WTC11 (cell line): ENCODE results near the gene RNF113A. TPM values are rescaled to one million over a fixed set of nuclear protein-coding genes. Genes with fewer than 3 reads are reported as not detected.

Experiments
- ATAC-seq: fragments of 200-7000 bp; cut with Tn5 transposase; 2 replicates; pipeline ENCODE4 v1.10.0; 2021; ENCODE audit warnings: mild to moderate bottlenecking, moderate library complexity
- CTCF ChIA-PET: fragments of 300-600 bp; sonication (Branson Sonifier 250); formaldehyde crosslinking; loops from one replicate; lab custom pipeline; 2021; ENCODE audit warnings: antibody characterized with exemption; lab: Charles Lee
- POLR2A ChIA-PET: fragments of 350-600 bp; sonication (Branson Sonifier 250); formaldehyde crosslinking; loops from one replicate; lab custom pipeline; 2021; ENCODE audit warnings: antibody characterized with exemption; lab: Charles Lee
- DNase-seq: peaks from one replicate; pipeline ENCODE4 v3.0.0; 2021; ENCODE audit warnings: low spot score
- H3K27ac Mint-ChIP-seq: 2 replicates; pipeline ENCODE4 v1.8.0; 2021; ENCODE audit warnings: mixed read lengths
- H3K27me3 Mint-ChIP-seq: 2 replicates; pipeline ENCODE4 v1.8.0; 2021; ENCODE audit warnings: low read depth, mild to moderate bottlenecking, moderate library complexity, mixed read lengths
- H3K36me3 Mint-ChIP-seq: 2 replicates; pipeline ENCODE4 v1.8.0; 2021; ENCODE audit warnings: mixed read lengths
- H3K4me1 Mint-ChIP-seq: 2 replicates; pipeline ENCODE4 v1.8.0; 2022; ENCODE audit warnings: mixed read lengths
- H3K4me3 Mint-ChIP-seq: 2 replicates; pipeline ENCODE4 v1.8.0; 2021; ENCODE audit warnings: mild to moderate bottlenecking, moderate library complexity, mixed read lengths
- H3K9me3 Mint-ChIP-seq: 2 replicates; pipeline ENCODE4 v1.8.0; 2021; ENCODE audit warnings: mixed read lengths
- ATF1 ChIP-seq: sonication (generic); formaldehyde crosslinking; IDR thresholded peaks from 2 replicates; pipeline ENCODE4 v1.8.1; 2023; ENCODE audit warnings: mild to moderate bottlenecking, moderate library complexity, missing genetic modification reagents
- ATF3 ChIP-seq: sonication (generic); formaldehyde crosslinking; conservative IDR thresholded peaks from 2 replicates; pipeline ENCODE4 v1.8.1; 2022; ENCODE audit warnings: mild to moderate bottlenecking, missing genetic modification reagents
- CBFB ChIP-seq: sonication (generic); formaldehyde crosslinking; IDR thresholded peaks from 2 replicates; pipeline ENCODE4 v1.8.1; 2022; ENCODE audit warnings: mild to moderate bottlenecking, low read depth, missing genetic modification reagents
- CREM ChIP-seq: sonication (generic); formaldehyde crosslinking; IDR thresholded peaks from 2 replicates; pipeline ENCODE4 v1.8.1; 2022; ENCODE audit warnings: mild to moderate bottlenecking, missing genetic modification reagents, moderate library complexity
- E2F4 ChIP-seq: sonication (generic); formaldehyde crosslinking; IDR thresholded peaks from 2 replicates; pipeline ENCODE4 v1.8.1; 2022; ENCODE audit warnings: low read depth, mild to moderate bottlenecking, moderate library complexity, missing genetic modification reagents, borderline replicate concordance
- FOXP1 ChIP-seq: sonication (generic); formaldehyde crosslinking; IDR thresholded peaks from 2 replicates; pipeline ENCODE4 v1.8.0; 2022; ENCODE audit warnings: missing genetic modification reagents, mild to moderate bottlenecking, moderate library complexity, borderline replicate concordance
- JUN ChIP-seq: sonication (generic); formaldehyde crosslinking; IDR thresholded peaks from 2 replicates; pipeline ENCODE4 v1.8.0; 2023; ENCODE audit warnings: mild to moderate bottlenecking, missing genetic modification reagents
- MAX ChIP-seq: sonication (generic); formaldehyde crosslinking; IDR thresholded peaks from 2 replicates; pipeline ENCODE4 v1.8.0; 2022; ENCODE audit warnings: mild to moderate bottlenecking, missing genetic modification reagents
- MXD4 ChIP-seq: fragments of 250-450 bp; sonication (Bioruptor Pico); IDR thresholded peaks from 2 replicates; pipeline ENCODE4 v1.8.0; 2021; ENCODE audit warnings: mild to moderate bottlenecking, moderate library complexity, borderline replicate concordance
- NFE2L1 ChIP-seq: sonication (generic); formaldehyde crosslinking; IDR thresholded peaks from 2 replicates; pipeline ENCODE4 v1.8.1; 2023; ENCODE audit warnings: missing genetic modification reagents
- RELA ChIP-seq: sonication (generic); formaldehyde crosslinking; IDR thresholded peaks from 2 replicates; pipeline ENCODE4 v1.8.1; 2022; ENCODE audit warnings: missing genetic modification reagents, mild to moderate bottlenecking, borderline replicate concordance
- TEAD1 ChIP-seq: sonication (generic); formaldehyde crosslinking; IDR thresholded peaks from 2 replicates; pipeline ENCODE4 v1.8.0; 2022; ENCODE audit warnings: mild to moderate bottlenecking, missing genetic modification reagents
- USF2 ChIP-seq: sonication (generic); formaldehyde crosslinking; IDR thresholded peaks from 2 replicates; pipeline ENCODE4 v1.8.1; 2023; ENCODE audit warnings: mild to moderate bottlenecking, missing genetic modification reagents, moderate library complexity
- ZBTB43 ChIP-seq: sonication (generic); formaldehyde crosslinking; IDR thresholded peaks from 2 replicates; pipeline ENCODE4 v1.8.1; 2023; ENCODE audit warnings: mild to moderate bottlenecking, missing genetic modification reagents
- ZNF263 ChIP-seq: sonication (generic); formaldehyde crosslinking; IDR thresholded peaks from 2 replicates; pipeline ENCODE4 v1.8.1; 2022; ENCODE audit warnings: low read depth, mild to moderate bottlenecking, moderate library complexity, missing genetic modification reagents
- ZNF396 ChIP-seq: fragments of 250-450 bp; sonication (Bioruptor Pico); IDR thresholded peaks from 2 replicates; pipeline ENCODE4 v1.8.0; 2021; ENCODE audit warnings: mild to moderate bottlenecking, moderate library complexity, borderline replicate concordance
- total RNA-seq: library from RNA; stranded (reverse); gene quantifications from 3 replicates; pipeline ENCODE4 v1.2.3, GENCODE V29; 2021
- TF ChIP-seq, protein P1 (sequence below): sonication (generic); formaldehyde crosslinking; IDR thresholded peaks from 2 replicates; pipeline ENCODE4 v1.8.1; 2023; ENCODE audit warnings: mild to moderate bottlenecking, moderate library complexity, missing genetic modification reagents
- TF ChIP-seq, protein P2 (sequence below): fragments of 200-600 bp; IDR thresholded peaks from 2 replicates; pipeline ENCODE4 v1.8.0; 2022; ENCODE audit warnings: antibody characterized with exemption
- TF ChIP-seq, protein P3 (sequence below): sonication (generic); formaldehyde crosslinking; IDR thresholded peaks from 2 replicates; pipeline ENCODE4 v1.8.0; 2023; ENCODE audit warnings: missing genetic modification reagents, mild to moderate bottlenecking, borderline replicate concordance

The RNF113A gene
- total RNA-seq, 1 experiment from 2014 or later: 16.9 TPM

GRCh38 chrX:119853444-119853843, 18.1 kb downstream of the RNF113A start:
- Mint-ChIP-seq H3K4me1 (0 out of 2 replicates have a peak, but pooled peaks cover 4% of the 10 kb centered on the region), H3K27ac (peak overlapping the region; percentile 94; the same call in 1 of the 2 replicates), H3K4me3 (peak overlapping the region; percentile 90), H3K27me3 (no peaks in the 10 kb centered on the region; the same call in 1 of the 2 replicates), H3K9me3 (no peaks in the 10 kb centered on the region), H3K36me3 (peaks cover 24% of the 10 kb centered on the region)
- ATAC-seq (no peak), DNase-seq (no peak)
- ChIA-PET CTCF (interaction anchor here (0.5 to 1.9 kb wide), 7 partner anchors 17 to 236 kb away, joined by 3 to 14 read pairs (median 4); partner anchors contain the start of gene SOWAHD), POLR2A (interaction anchor here (0.6 to 1.8 kb wide), 7 partner anchors 15 to 86 kb away, joined by 3 to 15 read pairs (median 4); partner anchors contain the start of genes AKAP14, RNF113A and RPL39)
- TF ChIP-seq TEAD1 (no peak), ZNF396 (CRISPR knock-in tag) (no peak), FOXP1 (CRISPR knock-in tag) (no peak), CREM (CRISPR knock-in tag) (no peak), MXD4 (CRISPR knock-in tag) (no peak), ZNF263 (CRISPR knock-in tag) (no peak), CBFB (no peak), MAX (no peak), JUN (CRISPR knock-in tag) (no peak)
- TF ChIP-seq, protein P1, sequence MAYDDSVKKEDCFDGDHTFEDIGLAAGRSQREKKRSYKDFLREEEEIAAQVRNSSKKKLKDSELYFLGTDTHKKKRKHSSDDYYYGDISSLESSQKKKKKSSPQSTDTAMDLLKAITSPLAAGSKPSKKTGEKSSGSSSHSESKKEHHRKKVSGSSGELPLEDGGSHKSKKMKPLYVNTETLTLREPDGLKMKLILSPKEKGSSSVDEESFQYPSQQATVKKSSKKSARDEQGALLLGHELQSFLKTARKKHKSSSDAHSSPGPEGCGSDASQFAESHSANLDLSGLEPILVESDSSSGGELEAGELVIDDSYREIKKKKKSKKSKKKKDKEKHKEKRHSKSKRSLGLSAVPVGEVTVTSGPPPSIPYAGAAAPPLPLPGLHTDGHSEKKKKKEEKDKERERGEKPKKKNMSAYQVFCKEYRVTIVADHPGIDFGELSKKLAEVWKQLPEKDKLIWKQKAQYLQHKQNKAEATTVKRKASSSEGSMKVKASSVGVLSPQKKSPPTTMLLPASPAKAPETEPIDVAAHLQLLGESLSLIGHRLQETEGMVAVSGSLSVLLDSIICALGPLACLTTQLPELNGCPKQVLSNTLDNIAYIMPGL (CRISPR knock-in tag): no peak

- Mint-ChIP-seq H3K9me3 (no peaks in the 10 kb centered on the region), H3K27me3 (no peaks in the 10 kb centered on the region; the same call in 1 of the 2 replicates), H3K36me3 (peaks cover 27% of the 10 kb centered on the region), H3K4me1 (0 out of 2 replicates have a peak, but pooled peaks cover 4% of the 10 kb centered on the region), H3K27ac (peak within 1 kb of the TSS; percentile 97), H3K4me3 (peak within 1 kb of the TSS; percentile 90)
- POLR2A ChIA-PET: interaction anchor here (0.6 to 1.8 kb wide), 7 partner anchors 16 to 86 kb away, joined by 3 to 15 read pairs (median 4); partner anchors contain the start of genes AKAP14, RNF113A and RPL39
- DNase-seq: peak; percentile 95
- ATAC-seq: peak; percentile 97
- CTCF ChIA-PET: interaction anchor here (0.5 to 1.9 kb wide), 8 partner anchors 17 to 243 kb away, joined by 3 to 14 read pairs (median 4); partner anchors contain the start of gene SOWAHD
- TF ChIP-seq MAX (peak; percentile 62), NFE2L1 (CRISPR knock-in tag) (no peak), RELA (CRISPR knock-in tag) (no peak), ATF3 (CRISPR knock-in tag) (no peak), ATF1 (CRISPR knock-in tag) (no peak), E2F4 (CRISPR knock-in tag) (no peak), ZBTB43 (CRISPR knock-in tag) (no peak), USF2 (CRISPR knock-in tag) (0 out of 2 replicates have a peak, but pooled peaks have one; percentile 18)
- TF ChIP-seq, protein P2, sequence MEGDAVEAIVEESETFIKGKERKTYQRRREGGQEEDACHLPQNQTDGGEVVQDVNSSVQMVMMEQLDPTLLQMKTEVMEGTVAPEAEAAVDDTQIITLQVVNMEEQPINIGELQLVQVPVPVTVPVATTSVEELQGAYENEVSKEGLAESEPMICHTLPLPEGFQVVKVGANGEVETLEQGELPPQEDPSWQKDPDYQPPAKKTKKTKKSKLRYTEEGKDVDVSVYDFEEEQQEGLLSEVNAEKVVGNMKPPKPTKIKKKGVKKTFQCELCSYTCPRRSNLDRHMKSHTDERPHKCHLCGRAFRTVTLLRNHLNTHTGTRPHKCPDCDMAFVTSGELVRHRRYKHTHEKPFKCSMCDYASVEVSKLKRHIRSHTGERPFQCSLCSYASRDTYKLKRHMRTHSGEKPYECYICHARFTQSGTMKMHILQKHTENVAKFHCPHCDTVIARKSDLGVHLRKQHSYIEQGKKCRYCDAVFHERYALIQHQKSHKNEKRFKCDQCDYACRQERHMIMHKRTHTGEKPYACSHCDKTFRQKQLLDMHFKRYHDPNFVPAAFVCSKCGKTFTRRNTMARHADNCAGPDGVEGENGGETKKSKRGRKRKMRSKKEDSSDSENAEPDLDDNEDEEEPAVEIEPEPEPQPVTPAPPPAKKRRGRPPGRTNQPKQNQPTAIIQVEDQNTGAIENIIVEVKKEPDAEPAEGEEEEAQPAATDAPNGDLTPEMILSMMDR: no peak
- TF ChIP-seq, protein P3, sequence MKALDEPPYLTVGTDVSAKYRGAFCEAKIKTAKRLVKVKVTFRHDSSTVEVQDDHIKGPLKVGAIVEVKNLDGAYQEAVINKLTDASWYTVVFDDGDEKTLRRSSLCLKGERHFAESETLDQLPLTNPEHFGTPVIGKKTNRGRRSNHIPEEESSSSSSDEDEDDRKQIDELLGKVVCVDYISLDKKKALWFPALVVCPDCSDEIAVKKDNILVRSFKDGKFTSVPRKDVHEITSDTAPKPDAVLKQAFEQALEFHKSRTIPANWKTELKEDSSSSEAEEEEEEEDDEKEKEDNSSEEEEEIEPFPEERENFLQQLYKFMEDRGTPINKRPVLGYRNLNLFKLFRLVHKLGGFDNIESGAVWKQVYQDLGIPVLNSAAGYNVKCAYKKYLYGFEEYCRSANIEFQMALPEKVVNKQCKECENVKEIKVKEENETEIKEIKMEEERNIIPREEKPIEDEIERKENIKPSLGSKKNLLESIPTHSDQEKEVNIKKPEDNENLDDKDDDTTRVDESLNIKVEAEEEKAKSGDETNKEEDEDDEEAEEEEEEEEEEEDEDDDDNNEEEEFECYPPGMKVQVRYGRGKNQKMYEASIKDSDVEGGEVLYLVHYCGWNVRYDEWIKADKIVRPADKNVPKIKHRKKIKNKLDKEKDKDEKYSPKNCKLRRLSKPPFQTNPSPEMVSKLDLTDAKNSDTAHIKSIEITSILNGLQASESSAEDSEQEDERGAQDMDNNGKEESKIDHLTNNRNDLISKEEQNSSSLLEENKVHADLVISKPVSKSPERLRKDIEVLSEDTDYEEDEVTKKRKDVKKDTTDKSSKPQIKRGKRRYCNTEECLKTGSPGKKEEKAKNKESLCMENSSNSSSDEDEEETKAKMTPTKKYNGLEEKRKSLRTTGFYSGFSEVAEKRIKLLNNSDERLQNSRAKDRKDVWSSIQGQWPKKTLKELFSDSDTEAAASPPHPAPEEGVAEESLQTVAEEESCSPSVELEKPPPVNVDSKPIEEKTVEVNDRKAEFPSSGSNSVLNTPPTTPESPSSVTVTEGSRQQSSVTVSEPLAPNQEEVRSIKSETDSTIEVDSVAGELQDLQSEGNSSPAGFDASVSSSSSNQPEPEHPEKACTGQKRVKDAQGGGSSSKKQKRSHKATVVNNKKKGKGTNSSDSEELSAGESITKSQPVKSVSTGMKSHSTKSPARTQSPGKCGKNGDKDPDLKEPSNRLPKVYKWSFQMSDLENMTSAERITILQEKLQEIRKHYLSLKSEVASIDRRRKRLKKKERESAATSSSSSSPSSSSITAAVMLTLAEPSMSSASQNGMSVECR (CRISPR knock-in tag): no peak
Measured at GRCh38 chrX:119852382-119853353, 18.9 kb downstream of the RNF113A start, which contains the start of gene UPF3B. Gene UPF3B (minus strand): TSS chrX:119852963. CDS start chrX:119852928, 35 bp downstream.
